ENCODE data around the gene CD99. TPM values are rescaled to one million over a fixed set of nuclear protein-coding genes. Genes with fewer than 3 reads are reported as not detected.
A peak's percentile ranks its signal among the peaks of the same experiment; 100 is the strongest.

The CD99 gene
- total and polyA plus RNA-seq, 9 of the 15 experiments (the other 6 are each of a cell fraction or from before 2014, with no cell fraction given), result 5.0 to 55.3 (median 34.5) TPM

- Histone ChIP-seq H3K9me1 (ENCODE audit: control insufficient read depth, insufficient read depth, low read length) (no peaks in the 10 kb centered on the region), H4K20me1 (replicated peaks; ENCODE audit: control insufficient read depth, insufficient read depth, low read length) (no peaks in the 10 kb centered on the region), H3K9me3 (replicated peaks; ENCODE audit: control insufficient read depth, insufficient read depth, low read depth, low read length) (no peaks in the 10 kb centered on the region), H3K4me2 (ENCODE audit: insufficient read depth, low read length) (no peak overlapping the region), H3K79me2 (ENCODE audit: control insufficient read depth, insufficient read depth, low read length) (no peaks in the 10 kb centered on the region), H3K36me3 (ENCODE audit: control insufficient read depth, insufficient read depth, low read length) (no peaks in the 10 kb centered on the region), H2AFZ (ENCODE audit: low read depth, low read length) (no peak overlapping the region), H3K4me3 (no peak overlapping the region), H3K27ac (ENCODE audit: extremely low read depth, low read depth, low read length) (no peak overlapping the region), H3K9ac (ENCODE audit: insufficient read depth in 1 of 2, low read depth in 2 of 2, low read length in 2 of 2) (no peak overlapping the region), H3K27me3 (ENCODE audit: control insufficient read depth in 2 of 2, insufficient read depth in 2 of 2, low read length in 2 of 2) (no peaks in the 10 kb centered on the region), H3K4me1 (replicated peaks in 1 of 2; ENCODE audit: control insufficient read depth in 2 of 2, insufficient read depth in 2 of 2, low read length in 2 of 2) (no peaks in the 10 kb centered on the region)
- DNase-seq (ENCODE audit: extremely low read depth in 1 of 4, low spot score in 3 of 4), result no peak
- in situ Hi-C loops (cut with MboI), result no loop called here
- FAIRE-seq, result no peak
- no TSS peak for BruUV-seq (replicated peaks)
- TF ChIP-seq SPI1 (IDR thresholded peaks at IDR 0.05; ENCODE audit: borderline replicate concordance, low read depth, low read length) (peak; percentile 69; the same call in 1 of the 2 replicates), ZNF75A (CRISPR knock-in tag; IDR thresholded peaks at IDR 0.05) (no peak)
- CTCF ChIA-PET (ENCODE audit: low intra/inter-chr PET ratio), result no interaction called here
- intact Hi-C loops (cut with micrococcal nuclease), result no loop called here
- WGBS (ENCODE audit: insufficient coverage, low coverage, missing lambda C conversion rate), result 47% methylated on average over 5 of the region's 5 CpGs
- POLR2A ChIA-PET, result no interaction called here
- no peak for ATAC-seq
Observed at GRCh38 chrX:2658585-2659292, 32.4 kb upstream of the CD99 start.

DNA sequence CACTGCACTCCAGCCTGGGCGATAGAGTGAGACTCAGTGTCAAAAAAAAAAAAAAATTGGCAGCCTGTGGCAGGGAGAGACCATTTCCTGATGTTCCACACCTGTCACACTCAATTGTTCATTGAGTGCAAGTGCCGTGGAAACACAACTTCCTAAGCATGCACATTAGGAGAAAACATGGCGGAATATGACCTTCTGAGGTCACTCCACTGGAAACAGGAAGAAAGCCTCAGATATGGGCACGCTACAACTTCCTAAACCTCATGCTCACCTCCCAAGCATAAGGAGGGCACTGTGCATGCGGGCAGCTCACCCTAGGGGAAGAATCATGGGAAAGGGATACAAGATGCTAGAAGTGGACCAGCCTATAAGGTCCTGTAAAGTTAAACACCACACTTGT lies 28.5 kb upstream of the CD99 start:
- H3K27ac ChIP-seq (ENCODE audit: extremely low read depth, low read depth, low read length), result no peak overlapping the region
- intact Hi-C loops (cut with micrococcal nuclease) (no loop called here), in situ Hi-C loops (cut with MboI) (no loop called here)
- no peak overlapping the region for H3K4me3 ChIP-seq
- no peaks in the 10 kb centered on the region for H3K79me2 ChIP-seq (ENCODE audit: control insufficient read depth, insufficient read depth, low read length)
- ChIA-PET POLR2A (no interaction called here), CTCF (ENCODE audit: low intra/inter-chr PET ratio) (no interaction called here)
- 42% methylated on average over 4 of the region's 5 CpGs for WGBS (ENCODE audit: insufficient coverage, low coverage, missing lambda C conversion rate)
- ATAC-seq, result no peak
- no peak overlapping the region for H3K4me2 ChIP-seq (ENCODE audit: insufficient read depth, low read length)
- H3K9ac ChIP-seq (ENCODE audit: insufficient read depth in 1 of 2, low read depth in 2 of 2, low read length in 2 of 2), result no peak overlapping the region
- FAIRE-seq, result no peak
- H2AFZ ChIP-seq (ENCODE audit: low read depth, low read length), result no peak overlapping the region
- no peaks in the 10 kb centered on the region for H3K9me1 ChIP-seq (ENCODE audit: control insufficient read depth, insufficient read depth, low read length)
- no TSS peak for BruUV-seq (replicated peaks)
- no peaks in the 10 kb centered on the region; a peak in 1 of 5 replicates for H3K4me1 ChIP-seq (replicated peaks in 1 of 2; ENCODE audit: control insufficient read depth in 2 of 2, insufficient read depth in 2 of 2, low read length in 2 of 2)
- TF ChIP-seq SIN3A (IDR thresholded peaks at IDR 0.05; ENCODE audit: borderline replicate concordance in 2 of 2, control insufficient read depth in 1 of 2, low read depth in 2 of 2, low read length in 2 of 2), result no peak
- TF ChIP-seq GATA2 (CRISPR knock-in tag; IDR thresholded peaks at IDR 0.05), result no peak
- no peak for TF ChIP-seq MAFG (tag; conservative IDR thresholded peaks at IDR 0.05)
- TF ChIP-seq, protein P1, sequence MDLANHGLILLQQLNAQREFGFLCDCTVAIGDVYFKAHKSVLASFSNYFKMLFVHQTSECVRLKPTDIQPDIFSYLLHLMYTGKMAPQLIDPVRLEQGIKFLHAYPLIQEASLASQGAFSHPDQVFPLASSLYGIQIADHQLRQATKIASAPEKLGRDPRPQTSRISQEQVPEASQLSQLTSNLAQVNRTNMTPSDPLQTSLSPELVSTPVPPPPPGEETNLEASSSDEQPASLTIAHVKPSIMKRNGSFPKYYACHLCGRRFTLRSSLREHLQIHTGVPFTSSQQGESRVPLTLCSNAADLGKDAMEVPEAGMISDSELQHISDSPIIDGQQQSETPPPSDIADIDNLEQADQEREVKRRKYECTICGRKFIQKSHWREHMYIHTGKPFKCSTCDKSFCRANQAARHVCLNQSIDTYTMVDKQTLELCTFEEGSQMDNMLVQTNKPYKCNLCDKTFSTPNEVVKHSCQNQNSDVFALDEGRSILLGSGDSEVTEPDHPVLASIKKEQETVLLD (IDR thresholded peaks at IDR 0.05), result no peak
- no peak for TF ChIP-seq GMEB1 (CRISPR knock-in tag; IDR thresholded peaks at IDR 0.05)
- TF ChIP-seq MCM7 (IDR thresholded peaks at IDR 0.05), result no peak
- no peak for TF ChIP-seq NCOR1 (IDR thresholded peaks at IDR 0.05)
- no peak for TF ChIP-seq SMC3 (conservative IDR thresholded peaks at IDR 0.05; ENCODE audit: insufficient read depth, low read depth, low read length)
- no peaks in the 10 kb centered on the region for H3K9me3 ChIP-seq (replicated peaks; ENCODE audit: control insufficient read depth, insufficient read depth, low read depth, low read length)
- H3K27me3 ChIP-seq (ENCODE audit: control insufficient read depth in 2 of 2, insufficient read depth in 2 of 2, low read length in 2 of 2), result no peaks in the 10 kb centered on the region
- H3K36me3 ChIP-seq (ENCODE audit: control insufficient read depth, insufficient read depth, low read length), result no peaks in the 10 kb centered on the region
- no peaks in the 10 kb centered on the region for H4K20me1 ChIP-seq (replicated peaks; ENCODE audit: control insufficient read depth, insufficient read depth, low read length)
- DNase-seq (ENCODE audit: extremely low read depth in 1 of 4, low spot score in 3 of 4), result no peak
